ENCODE data around the gene TCF12. TPM values are rescaled to one million over a fixed set of nuclear protein-coding genes. Genes with fewer than 3 reads are reported as not detected.
"Not testable (repeated sequence)": the region's sequence is repeated elsewhere in the genome, so short reads cannot be mapped to it uniquely, and the experiment has no call there.

Gene TCF12
- total RNA-seq, 1 donor from 2014 or later = 207 TPM

DNA sequence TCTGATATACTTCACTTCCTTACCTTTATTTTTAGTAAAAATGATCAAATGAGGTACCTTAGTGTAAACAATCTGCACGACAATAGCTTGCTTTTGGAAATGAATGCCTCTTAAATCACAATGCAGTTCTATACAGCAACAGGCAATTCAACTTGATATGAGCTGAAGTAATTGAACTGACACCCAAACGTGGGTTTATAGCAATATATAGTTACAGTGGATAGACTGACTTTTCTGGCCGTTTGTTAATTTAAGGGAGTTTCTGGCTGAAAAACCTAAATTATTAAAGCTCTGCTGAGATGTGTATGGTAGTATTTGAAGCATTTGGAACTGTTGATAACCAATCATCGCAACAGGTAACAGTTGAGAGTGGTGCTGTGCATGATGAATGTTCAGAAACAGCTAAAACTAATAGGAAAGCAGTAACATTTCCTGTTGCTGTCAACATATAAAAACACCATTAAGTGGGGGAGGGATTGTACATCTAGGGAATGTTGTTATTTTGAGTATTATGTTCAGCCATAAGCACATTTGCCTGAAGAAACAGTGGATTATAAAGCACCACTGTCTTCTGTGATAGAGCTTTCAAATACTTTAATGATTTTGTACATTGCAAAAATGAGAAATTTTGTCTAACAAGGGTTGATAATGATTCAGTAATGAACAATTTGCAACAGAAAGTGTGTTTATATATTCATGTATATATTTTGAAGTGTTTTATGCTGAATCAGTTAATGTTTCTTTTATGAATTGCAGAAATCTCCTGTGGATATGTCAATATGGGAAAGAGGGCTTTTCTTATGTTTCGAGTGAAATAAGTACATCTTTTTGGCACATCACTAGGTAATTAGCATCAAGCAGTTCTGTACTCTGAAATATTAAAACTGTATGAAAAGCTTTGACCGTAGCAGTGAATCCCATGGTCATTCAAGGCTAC lies 176.1 kb downstream of the TCF12 start:
- peaks cover 25% of the 10 kb centered on the region for H3K4me1 Mint-ChIP-seq
- no peak overlapping the region for H3K27ac Mint-ChIP-seq (ENCODE audit: unreplicated experiment)
- no peaks in the 10 kb centered on the region for H3K27me3 Mint-ChIP-seq (ENCODE audit: low read depth)
- no peaks in the 10 kb centered on the region for H3K9me3 Mint-ChIP-seq
- no peak for TF ChIP-seq CTCF (conservative IDR thresholded peaks at IDR 0.05)
- DNase-seq (ENCODE audit: low read depth, low spot score) = no peak
- H3K4me3 Mint-ChIP-seq = no peak overlapping the region
- H3K36me3 Mint-ChIP-seq (ENCODE audit: low read depth) = peaks cover 8% of the 10 kb centered on the region

GRCh38 chr15:57095896-57096295 lies 177.5 kb downstream of the TCF12 start:
- no peak for DNase-seq (ENCODE audit: low read depth, low spot score)
- TF ChIP-seq CTCF (conservative IDR thresholded peaks at IDR 0.05) = no peak
- H3K4me3 Mint-ChIP-seq = no peak overlapping the region
- H3K27me3 Mint-ChIP-seq (ENCODE audit: low read depth) = no peaks in the 10 kb centered on the region
- H3K36me3 Mint-ChIP-seq (ENCODE audit: low read depth) = peaks cover 8% of the 10 kb centered on the region
- no peaks in the 10 kb centered on the region for H3K9me3 Mint-ChIP-seq
- H3K4me1 Mint-ChIP-seq = peaks cover 16% of the 10 kb centered on the region
- peak overlapping the region; percentile 81 for H3K27ac Mint-ChIP-seq (ENCODE audit: unreplicated experiment)

DNA sequence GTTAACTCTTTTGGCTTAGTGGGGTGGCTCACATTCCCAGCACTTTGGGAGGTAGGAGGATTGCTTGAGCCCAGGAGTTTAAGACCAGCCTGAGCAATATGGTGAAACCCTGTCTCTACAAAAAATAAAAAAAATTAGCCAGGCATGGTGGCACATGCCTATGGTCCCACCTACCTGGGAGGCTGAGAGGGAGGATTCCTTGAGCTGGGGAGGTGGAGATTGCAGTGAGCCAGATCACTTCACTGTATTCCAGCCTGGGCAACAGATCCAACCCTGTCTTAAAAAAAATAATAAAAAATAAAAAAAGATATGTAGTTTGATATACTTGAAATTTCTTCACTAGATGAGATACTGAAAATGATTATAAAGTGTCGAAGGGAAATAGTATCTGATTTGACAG lies 178.8 kb downstream of the TCF12 start:
- DNase-seq (ENCODE audit: low read depth, low spot score) = no peak
- Mint-ChIP-seq H3K9me3 (no peaks in the 10 kb centered on the region), H3K27me3 (ENCODE audit: low read depth) (no peaks in the 10 kb centered on the region), H3K4me3 (no peak overlapping the region), H3K4me1 (peaks cover 10% of the 10 kb centered on the region), H3K27ac (ENCODE audit: unreplicated experiment) (no peak overlapping the region), H3K36me3 (ENCODE audit: low read depth) (peaks cover 4% of the 10 kb centered on the region)
- no peak for TF ChIP-seq CTCF (conservative IDR thresholded peaks at IDR 0.05)

DNA sequence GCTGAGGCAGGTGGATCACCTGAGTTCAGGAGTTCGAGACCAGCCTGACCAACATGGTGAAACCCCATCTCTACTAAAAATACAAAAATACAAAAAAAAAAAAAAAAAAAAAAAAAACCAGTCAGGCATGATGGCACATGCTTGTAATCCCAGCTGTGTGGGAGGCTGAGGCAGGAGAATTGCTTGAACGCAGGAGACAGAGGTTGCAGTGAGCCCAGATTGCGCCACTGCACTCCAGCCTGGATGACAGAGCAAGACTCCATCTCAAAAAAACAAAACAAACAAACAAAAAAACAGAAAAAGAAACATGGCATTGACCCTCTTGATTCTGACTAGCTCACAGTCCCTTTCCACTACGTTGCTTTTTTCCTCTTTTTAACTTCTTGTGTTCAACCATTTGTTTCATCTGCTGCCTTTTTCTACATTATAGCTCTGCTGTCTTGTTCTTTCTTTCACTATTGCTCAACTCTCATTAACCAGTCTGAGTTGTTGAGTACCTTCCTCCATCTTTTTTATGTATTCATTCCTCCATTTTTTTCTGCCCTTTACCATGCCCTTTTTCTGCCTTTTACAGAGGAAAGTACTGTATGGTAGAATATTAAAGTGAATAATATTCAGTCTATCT lies 179.6 kb downstream of the TCF12 start:
- not testable (repeated sequence) for DNase-seq (ENCODE audit: low read depth, low spot score); H3K27me3 Mint-ChIP-seq (ENCODE audit: low read depth); H3K36me3 Mint-ChIP-seq (ENCODE audit: low read depth); H3K9me3 Mint-ChIP-seq; H3K4me3 Mint-ChIP-seq; H3K27ac Mint-ChIP-seq (ENCODE audit: unreplicated experiment)
- peaks cover 14% of the 10 kb centered on the region for H3K4me1 Mint-ChIP-seq

DNA sequence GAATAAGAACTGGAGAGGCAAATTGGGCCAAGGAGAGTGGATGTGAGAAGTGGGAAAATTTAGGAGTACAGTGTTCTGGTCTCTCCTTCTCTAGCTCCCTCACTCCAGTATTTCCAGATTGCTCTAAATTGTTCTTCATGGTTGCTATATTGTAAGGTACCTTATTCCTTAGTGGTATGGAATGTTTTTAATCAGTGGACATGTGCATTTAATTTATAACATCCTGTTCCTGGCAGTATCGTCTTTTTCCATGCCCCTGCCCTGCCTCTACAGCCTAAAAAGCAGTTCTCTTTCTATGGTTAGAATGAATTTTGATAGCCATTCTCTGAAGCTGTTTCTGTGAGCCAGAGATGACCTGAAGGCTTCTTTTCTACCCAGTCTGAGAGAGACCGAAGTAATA lies 180.5 kb downstream of the TCF12 start:
- peaks cover 9% of the 10 kb centered on the region for H3K36me3 Mint-ChIP-seq (ENCODE audit: low read depth)
- no peak overlapping the region for H3K4me3 Mint-ChIP-seq
- H3K9me3 Mint-ChIP-seq = no peaks in the 10 kb centered on the region
- H3K27me3 Mint-ChIP-seq (ENCODE audit: low read depth) = no peaks in the 10 kb centered on the region
- no peak overlapping the region for H3K27ac Mint-ChIP-seq (ENCODE audit: unreplicated experiment)
- no peak for TF ChIP-seq CTCF (conservative IDR thresholded peaks at IDR 0.05)
- peaks cover 15% of the 10 kb centered on the region for H3K4me1 Mint-ChIP-seq
- DNase-seq (ENCODE audit: low read depth, low spot score) = no peak

DNA sequence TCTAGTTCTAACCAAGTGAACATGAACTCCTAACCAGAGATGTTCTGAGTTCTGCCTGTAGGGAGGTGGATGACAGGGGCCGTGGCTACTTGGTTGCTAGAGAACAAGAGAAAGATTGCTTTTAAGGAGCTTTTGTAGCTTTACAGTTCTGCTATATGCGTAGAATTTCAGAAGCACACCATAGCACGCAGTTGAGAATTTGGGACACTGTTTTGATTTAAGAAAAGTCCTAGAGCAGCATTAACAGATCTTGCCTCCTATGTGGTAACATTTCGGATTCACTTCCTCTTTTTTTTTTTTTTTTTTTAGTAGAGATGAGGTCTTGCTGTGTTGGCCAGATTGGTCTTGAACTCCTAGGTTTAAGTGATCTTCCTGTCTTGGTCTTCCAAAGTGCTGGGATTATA lies 181.7 kb downstream of the TCF12 start:
- TF ChIP-seq CTCF (conservative IDR thresholded peaks at IDR 0.05) = no peak
- Mint-ChIP-seq H3K27ac (ENCODE audit: unreplicated experiment) (no peak overlapping the region), H3K9me3 (no peaks in the 10 kb centered on the region), H3K36me3 (ENCODE audit: low read depth) (peaks cover 10% of the 10 kb centered on the region), H3K4me3 (no peak overlapping the region), H3K27me3 (ENCODE audit: low read depth) (no peaks in the 10 kb centered on the region), H3K4me1 (peaks cover 15% of the 10 kb centered on the region)
- no peak for DNase-seq (ENCODE audit: low read depth, low spot score)
